Kidney tubule cell (primary cell): ENCODE data around the gene LSMEM2.
"Not testable (repeated sequence)": the region's sequence is repeated elsewhere in the genome, so short reads cannot be mapped to it uniquely, and the experiment has no call there.

ENCODE experiments used
- DNase-seq: peaks from one replicate; pipeline ENCODE4 v3.0.0-alpha.2; 2018; ENCODE audit warnings: low spot score

The LSMEM2 gene

DNA sequence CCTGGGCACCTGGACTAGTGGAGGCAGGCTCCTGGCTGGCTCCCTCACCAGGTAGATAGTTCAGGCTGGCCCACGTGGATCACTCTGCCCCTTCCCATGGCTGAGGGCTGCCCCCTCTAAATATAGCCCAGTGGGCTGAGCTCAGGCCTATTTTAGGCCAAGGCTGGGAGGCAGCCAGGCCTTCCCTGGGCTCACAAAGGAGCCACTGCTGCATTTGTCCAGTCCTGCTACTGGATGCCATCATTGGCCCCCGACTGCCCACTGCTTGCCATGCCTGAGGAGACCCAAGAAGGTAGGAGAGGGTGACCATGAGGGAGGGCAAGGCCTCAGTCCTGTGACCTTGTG is at the start of gene LSMEM2:
Gene LSMEM2 (plus strand): TSS at position 208 of the 345 bp plus-strand sequence. CDS start 27 bp downstream, at position 235.
- DNase-seq: no peak

DNA sequence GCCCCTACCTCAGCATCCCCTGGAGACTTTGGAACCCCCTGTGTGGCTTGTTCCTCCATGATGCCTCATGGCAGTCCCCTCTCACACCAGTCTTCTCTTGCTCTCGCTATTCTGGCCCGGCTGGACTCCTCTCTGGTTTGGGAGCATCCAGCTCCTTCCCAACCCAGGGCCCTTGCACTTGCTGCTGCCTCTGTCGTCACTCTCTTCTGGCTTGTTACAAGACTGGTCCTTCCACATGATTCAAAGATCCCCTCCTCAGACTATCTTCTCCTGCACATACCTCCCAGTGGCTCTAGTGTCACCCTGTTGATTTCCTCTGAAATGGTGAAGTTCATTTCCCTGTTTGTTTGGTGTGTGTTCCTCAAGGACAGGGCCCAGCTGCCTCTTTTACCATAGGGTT is 49.4 kb upstream of the LSMEM2 start:
- no peak for DNase-seq

DNA sequence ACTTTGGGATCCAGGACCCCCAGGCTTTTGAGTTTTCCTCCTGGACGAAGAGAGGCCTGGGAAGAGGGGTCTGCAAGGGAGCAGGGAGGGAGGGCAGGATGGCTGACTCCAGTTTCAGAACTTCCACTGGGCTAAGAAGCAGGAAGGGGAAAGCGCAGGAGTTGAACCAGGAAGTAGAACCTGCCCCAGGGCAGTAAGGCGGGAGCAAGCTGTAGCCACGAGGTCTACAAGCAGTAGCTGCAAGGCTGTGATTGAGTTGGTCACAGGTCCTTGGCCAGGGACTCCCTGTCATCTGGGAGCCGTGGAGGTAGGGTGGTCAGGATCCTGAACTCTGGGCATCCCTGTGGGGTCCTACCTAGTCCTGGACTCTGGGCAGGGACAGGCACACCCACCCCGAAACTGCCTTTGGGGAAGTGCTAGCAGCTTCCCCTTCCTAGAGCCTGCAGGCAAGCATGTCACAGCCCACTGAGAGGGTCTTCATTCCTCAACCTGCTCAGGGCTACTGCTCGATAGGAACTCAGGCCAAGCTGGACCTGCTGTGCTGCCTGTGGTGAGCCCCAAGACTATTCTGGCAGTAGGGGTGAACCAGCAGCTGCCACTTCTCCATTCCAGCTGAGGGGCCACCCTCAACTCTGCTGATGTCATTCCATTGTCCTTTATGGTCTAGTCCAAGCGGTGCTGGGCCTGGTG is 48.6 kb upstream of the LSMEM2 start:
- no peak for DNase-seq

DNA sequence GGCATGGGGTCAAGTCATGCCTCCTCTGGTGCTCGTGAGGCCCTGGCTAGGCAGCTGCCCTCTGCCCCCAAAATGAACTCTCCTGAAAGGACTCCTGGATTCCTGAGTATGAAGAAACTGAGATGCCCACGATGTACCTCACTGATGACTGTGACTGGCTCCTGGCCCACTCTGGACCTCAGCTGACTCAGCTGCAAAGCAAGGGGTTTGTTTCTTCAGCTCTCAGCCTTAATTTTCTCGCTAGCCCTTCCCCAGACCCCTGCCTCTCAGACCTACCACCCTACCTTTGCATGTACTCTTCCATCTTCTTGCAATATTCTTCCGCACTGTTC is 48.1 kb upstream of the LSMEM2 start:
- DNase-seq: no peak

DNA sequence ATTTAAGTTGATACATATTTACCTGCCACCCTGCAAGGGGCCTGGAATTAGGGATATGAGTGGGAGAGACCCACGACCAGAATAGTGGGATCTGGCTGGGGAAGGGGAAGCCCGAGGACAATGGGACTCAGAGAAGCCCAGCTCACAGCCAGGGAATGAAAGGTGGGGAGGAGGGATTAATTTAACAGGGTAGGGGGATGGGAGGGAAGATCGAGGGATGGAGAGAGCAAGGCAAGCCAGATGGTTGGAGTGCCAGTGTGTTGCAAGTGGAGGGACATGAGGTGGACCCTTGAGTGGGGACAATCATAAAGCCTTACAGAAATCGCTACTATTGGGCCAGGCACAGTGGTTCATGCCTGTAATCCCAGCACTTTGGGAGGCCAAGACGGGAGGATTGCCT is 47.3 kb upstream of the LSMEM2 start:
- no peak for DNase-seq

DNA sequence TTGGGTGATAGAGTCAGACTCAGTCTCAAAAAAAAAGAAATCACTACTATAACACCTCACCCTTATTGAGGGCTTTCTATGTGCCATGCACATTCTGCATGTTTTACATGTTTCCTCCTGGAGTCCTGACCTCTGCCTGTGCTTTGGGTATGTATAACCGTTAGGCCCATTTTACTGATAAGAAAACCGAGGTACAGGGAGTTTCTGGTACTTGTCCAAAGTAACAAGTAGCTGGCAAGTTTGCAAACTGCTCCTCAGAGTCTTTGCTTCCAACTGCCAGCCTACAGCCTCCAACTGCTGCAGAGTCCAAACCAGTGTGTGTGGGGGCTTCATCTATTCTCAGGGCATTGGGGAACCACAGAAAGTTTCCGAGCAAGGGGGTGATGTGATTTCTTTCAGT is 46.6 kb upstream of the LSMEM2 start:
- no peak for DNase-seq

DNA sequence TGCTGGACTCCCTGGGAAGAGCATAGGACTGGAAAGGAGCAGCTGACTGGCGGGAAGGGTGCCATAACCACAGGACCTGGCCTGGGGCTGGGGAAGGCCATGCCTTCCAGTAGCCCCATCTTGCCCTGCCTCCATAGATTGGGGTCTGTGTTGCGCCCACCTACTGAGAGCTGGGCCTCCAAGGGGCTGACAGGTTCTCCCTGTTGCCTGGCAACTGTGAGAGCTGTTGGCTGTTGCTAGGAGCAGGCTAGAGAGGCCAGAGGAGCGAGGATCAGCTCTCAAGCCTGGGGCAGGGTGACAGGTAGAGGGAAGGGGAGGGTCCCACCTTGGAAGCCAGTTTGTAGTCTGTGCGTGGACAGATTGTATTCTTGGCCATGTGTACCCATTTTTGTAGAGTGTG is 45.7 kb upstream of the LSMEM2 start:
- DNase-seq: no peak

DNA sequence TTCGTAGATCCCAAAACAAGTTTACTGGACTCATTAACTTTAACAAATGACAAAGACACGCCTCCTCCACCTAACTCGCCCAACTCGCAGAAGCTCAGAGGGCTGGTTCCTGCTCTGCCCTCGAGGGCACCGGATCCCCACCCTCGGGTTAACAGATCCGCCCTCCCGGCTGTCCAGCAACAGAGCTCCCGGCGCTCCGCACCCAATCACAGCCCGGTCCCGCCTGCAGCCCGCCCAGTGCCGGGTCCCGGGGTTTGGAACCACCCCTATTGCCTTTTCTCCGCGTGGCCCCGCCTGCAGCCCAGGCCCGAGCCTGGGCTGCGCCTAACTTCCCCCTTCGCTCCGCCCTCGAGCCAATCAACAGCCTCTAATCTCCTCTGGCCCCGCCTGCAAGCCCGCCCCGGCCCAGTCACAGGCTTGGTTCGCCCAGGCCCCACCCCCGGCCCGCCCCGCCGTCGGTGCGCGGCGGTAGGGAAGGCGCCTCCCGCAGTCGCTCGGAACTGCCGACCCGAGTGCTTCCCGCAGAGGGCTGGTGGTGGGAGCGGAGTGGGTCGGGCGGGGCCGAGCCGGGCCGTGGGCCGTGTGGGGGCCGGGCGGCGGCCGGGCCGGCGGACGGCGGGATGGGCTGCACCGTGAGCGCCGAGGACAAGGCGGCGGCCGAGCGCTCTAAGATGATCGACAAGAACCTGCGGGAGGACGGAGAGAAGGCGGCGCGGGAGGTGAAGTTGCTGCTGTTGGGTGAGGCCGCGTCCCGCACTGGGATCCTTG is 43.0 kb upstream of the LSMEM2 start, which contains the start of gene GNAI2:
Gene GNAI2 (plus strand): TSS at position 489 of the 768 bp plus-strand sequence. CDS start 132 bp downstream, at position 621.
- peak; percentile 99 for DNase-seq

DNA sequence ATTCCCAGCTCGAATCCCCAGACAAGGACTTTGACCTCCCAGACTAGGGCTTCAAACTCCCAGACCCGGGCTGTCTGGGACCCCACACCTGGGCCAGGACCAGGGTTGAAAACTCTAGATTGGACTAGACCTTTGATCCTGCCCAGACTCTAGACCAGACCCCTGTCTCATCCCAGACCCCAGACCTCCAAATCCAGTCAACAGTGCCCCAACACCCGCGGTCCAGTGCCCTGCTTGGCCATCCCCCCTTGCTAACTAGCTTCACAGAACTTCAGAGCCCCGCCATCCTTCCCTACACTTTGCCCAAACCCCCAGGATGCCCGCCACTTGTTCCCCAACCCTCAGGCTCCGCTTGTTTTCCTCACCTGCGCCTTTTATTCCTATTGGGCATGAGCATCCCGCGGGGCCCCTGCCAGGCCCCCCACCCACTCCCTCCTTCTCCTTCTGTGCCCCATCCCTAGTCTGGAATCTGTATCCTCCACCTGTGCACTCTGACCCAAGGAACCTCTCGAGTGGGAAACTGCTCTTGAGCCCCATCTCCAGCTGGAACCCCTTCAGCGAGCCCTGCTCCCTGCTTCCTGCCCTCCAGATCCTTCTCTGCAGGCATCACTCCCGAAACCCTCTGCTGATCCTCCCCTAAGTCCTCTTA is 42.3 kb upstream of the LSMEM2 start:
- no peak for DNase-seq

DNA sequence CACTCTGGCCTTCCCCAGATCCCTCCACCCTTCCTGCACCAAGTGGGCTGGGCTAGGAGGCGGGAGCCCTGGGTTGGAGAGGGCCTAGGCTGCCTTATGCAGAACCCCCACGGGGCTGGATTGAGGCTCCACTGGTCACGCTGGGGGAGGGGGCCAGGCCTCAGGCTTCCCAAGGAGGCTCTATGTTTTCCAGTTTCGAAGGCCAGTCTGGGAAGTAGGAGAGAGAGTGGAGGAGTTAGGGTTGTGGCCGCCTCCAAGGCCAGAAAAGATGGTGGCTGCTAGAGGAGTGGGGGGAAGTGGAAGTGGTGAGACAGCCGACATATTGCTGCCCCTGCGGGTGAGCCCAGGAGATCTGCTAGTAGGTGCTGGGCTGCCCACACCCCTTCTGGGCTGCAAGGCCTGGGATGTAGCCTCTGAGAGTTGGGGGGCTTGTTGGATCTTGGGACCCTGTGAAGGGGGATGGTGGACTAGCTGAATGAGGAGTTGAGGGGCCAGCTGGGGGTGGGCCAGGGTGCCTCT is 41.7 kb upstream of the LSMEM2 start:
- peak; percentile 62 for DNase-seq

DNA sequence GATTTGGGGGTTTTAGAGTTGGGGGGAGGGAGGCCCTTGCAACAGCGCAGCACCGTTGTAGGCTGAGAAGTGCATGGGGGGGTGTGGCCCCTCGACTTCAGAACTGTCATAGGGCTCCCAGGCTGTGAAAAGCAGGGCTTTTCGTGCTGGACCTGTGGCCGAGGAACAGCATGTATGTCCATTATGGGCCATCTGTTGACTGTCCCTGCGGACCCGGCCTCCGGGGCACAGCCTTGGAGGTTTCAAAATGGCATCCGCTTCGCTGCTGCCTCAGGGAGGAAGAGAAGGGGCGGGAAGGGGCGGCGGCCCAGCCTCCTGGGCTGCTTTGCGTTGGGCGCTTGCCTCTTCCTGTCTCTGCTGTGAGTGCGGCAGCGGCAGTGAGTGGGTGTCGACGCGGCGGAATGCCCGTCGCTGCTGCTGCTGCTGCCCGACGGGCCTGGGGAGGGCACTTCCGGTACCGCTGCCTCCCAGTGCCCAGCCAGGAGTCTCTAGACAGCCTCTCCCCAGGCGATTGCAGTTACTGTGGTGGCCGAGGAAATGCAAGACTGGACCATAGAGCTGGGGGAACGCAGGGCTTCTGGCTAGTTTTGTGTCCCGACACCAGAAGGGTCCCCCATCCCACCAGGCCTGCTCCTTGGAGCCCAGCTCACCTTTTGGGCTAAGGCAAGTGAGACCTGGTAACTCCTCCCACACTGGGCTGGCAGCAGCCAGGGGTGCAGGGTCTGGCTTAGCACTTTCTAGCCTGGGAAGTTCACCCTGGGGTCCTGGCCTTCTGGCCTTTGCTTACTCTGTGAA is 40.9 kb upstream of the LSMEM2 start:
- DNase-seq: peak; percentile 91

DNA sequence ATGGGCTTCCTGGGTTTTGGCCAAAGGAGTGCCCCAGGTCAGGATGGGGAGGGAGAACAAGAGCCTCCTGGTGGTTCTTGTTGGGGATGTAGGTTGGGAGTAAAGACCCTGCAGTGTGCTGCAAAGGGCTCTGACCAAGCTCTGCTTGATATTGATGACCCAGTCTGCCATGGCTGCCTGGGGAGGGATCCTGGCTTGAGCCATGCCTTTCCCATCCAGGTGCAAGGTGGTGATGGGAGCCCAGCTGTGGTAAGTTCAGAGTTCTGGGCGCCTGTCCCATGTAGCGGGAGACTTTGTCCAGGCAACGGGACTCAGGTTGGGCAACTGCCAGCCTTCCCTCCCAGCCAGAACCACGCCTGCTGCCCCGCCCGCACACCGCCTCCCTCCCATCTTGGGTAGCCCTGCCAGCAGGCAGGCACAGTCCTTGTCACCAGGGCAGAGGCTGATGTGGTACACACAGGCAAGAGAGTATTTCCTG is 40.3 kb upstream of the LSMEM2 start:
- peak; percentile 57 for DNase-seq

DNA sequence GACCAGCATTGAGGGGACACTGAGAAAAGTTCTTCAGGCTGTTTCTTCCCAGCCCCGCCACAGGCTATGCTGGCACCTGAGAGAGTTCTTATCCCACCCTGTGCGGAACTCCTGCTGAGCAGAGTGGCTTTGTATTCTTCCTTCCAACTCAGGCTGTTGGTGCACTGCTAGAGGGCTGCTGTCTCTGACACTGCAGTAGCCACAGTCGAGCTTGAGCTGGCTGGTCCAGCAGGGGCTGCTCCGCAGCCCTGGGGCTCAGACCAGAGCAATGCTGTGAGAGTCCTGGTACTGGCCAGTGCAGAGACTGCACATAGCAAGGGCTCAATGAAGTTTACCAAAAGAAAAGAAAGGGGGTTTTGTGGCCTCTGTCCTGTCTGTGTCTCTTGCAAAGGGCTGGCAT is 39.2 kb upstream of the LSMEM2 start:
- DNase-seq: no peak

DNA sequence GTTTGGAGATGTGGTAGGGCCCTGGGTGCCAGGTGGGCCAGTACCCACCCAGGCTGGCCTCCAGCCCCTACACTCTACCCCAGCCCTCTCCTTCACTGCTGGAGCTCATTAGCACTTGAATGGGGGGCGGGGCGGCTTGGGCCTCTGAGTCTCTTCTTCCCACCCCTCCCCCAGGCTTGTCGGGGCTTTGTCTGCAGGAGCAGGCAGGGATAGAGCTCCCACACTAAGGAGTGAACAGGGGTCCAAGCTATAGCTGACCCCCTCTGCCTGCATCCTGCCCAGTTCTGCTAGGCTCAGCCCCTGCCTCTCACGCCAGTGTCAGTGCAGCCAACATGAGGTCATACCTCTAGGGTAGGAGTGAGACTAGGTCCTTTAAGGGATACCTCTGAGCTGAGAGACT is 37.7 kb upstream of the LSMEM2 start:
- no peak for DNase-seq

DNA sequence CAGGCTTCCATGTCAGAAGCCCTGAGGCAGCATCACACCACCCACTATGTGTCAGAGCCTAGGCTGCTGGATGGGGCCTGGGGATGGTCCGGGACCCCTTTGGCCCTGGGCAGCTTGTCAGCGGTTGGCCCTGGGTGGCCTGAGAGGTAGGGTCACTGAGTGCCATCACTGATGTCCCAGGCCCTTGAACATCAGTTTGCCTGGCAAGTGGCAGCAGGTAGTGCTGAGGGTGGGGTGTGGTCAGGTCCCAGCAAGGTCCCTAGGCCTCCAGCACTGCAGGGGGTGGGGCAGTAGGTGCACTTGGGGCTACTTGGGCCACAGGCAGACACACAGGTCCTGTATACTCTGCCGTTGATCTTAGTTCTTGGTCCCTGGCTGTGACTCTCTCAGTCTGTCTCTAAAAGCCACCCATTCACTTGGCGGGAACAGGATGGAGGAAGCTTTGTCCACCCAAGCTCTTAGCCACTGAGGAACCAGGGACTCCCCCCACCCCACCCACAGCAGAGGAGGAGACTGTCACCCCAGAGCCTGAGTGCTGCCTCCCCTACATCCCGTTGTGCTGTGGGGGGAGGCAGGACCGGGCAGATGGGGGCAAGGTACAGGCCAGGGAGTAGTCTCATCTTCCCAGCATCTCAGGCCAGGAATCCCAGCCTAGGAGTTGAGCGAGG is 37.0 kb upstream of the LSMEM2 start:
- no peak for DNase-seq

DNA sequence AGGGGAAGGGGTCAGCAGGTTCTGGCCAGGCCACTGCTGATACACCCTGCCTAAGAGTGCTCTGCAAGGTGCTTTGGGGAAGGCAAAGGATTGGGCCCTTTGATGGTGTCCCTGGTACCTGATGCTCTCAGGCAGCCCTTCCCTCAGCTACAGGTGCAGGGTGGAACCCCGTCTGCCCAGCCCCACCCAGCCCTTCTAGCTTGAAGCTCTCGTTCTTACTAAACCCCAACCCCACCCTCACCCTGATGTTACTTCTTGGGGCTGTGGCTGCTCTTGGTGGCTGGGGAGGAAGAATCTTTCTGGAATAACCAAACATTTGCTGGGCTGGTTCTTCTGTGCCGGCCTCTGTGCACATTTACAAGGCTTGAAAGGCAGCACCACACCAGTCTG is 36.5 kb upstream of the LSMEM2 start:
- DNase-seq: no peak

DNA sequence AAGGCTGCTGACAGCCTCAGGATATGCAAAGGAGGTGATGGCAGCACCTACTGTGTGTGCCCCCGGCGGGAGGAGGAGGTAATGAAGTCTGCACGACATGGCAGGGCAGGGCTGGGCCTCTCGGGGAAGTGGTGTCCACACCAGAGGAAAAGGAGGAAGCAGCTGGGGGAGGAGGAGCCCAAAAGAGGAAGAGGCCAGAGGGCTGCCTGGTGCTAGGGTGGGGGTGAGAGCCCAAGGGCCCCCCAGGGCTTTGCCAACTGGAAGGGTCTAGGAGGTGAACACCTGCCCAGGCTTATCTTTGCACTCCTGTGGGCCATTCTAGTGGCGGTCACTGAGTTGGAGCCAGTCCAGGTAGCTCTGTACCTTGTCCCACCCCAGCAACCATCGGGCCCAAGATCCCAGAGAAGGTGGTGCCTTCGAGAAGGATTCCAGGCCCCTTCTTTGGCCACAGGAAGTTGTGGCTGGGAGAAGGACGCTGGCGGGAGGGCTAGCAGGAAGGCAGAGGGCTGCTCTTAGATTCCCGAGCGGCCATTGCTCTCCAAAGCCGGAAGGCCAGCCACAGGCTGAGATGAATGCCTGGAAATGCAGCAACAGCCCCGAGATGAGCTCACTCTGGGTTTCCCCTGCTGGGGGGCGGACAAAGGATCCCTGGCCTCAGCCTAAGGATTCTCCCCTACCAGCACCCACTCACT is 35.9 kb upstream of the LSMEM2 start:
- peak; percentile 82 for DNase-seq

DNA sequence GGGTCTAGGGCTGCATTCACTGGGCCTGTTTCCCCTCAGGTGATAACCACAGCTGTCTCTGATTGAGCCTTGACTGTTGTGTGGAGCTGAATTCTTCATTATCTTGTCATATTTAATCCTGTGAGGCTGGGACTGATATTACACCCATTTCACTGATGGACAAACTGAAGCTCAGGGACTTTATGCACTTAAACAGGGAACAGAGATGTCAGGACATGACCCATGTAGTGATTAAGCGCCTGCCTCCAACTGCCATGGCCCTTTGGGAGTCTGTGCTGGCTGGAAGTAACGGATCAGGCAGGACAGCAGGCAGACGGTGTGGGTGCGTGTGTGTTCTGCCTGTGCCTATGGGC is 35.4 kb upstream of the LSMEM2 start:
- DNase-seq: no peak

DNA sequence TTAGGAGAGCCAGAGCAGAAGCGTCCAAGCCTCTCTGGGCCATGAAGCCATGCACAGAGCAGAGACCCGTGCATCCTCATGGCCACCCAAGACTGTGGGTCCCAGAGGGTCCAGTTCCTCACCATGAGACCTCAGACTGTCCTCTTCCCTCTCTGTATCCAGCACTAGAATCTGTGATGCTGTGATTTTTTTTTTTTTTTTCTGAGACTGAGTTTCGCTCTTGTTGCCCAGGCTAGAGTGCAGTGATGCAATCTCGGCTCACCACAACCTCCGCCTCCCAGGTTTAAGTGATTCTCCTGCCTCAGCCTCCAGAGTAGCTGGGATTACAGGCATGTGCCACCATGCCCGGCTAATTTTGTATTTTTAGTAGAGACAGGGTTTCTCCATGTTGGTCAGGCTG is 34.1 kb upstream of the LSMEM2 start:
- DNase-seq: not testable (repeated sequence)

DNA sequence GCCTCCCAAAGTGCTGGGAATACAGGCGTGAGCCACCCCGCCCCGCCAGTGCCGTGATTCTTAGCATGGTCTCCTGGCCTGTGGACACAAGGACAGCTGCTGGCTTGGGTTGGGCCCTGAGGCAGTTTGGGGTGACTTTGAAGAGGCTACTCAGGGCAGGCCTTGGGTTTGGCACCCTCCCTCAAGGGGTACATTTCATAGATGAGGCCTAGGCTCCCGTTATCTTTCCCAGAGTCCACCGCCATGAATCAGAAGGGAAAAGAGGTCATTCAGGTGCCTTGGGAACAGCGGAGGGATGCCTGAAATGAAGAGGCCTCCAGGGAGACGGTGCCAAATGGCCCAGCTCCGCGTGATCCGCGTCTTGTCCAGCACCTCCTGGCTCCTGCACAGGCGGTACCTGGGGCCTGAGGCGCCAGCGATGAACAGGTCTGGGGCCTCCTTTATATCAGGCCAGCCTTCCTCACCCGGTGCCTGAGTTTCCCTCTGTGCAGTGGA is 33.6 kb upstream of the LSMEM2 start:
- DNase-seq: no peak
